Smooth muscle cell (in vitro differentiated cells): ENCODE data around the gene MYO9A. TPM values are rescaled to one million over a fixed set of nuclear protein-coding genes. Genes with fewer than 3 reads are reported as not detected.

Source experiments
- DNase-seq: peaks from one replicate; lab custom pipeline; 2025; ENCODE audit not compliant: unreplicated experiment; lab: John Stamatoyannopoulos, UW
- H2AFZ ChIP-seq: fragments of 200-600 bp; sonication (generic); 2 replicates; pipeline ENCODE4 v1.6.0; 2016; ENCODE audit warnings: antibody characterized with exemption, low read depth, mild to moderate bottlenecking
- H3F3A ChIP-seq: fragments of 200-600 bp; sonication (generic); 2 replicates; pipeline ENCODE4 v1.6.0; 2017; ENCODE audit warnings: antibody characterized with exemption, low read depth
- H3K27ac ChIP-seq: fragments of 200-600 bp; sonication (generic); 2 replicates; pipeline ENCODE4 v1.5.1; 2016; ENCODE audit warnings: low read depth, mild to moderate bottlenecking
- H3K27me3 ChIP-seq: fragments of 200-600 bp; sonication (generic); 2 replicates; pipeline ENCODE4 v1.6.1; 2016; ENCODE audit warnings: low read depth, mild to moderate bottlenecking
- H3K36me3 ChIP-seq: fragments of 200-600 bp; sonication (generic); 2 replicates; pipeline ENCODE4 v1.5.1; 2016; ENCODE audit warnings: low read depth
- H3K4me1 ChIP-seq: fragments of 200-600 bp; sonication (generic); 2 replicates; pipeline ENCODE4 v1.5.1; 2016; ENCODE audit warnings: low read depth
- H3K4me2 ChIP-seq: fragments of 200-600 bp; sonication (generic); 2 replicates; pipeline ENCODE4 v1.6.0; 2016; ENCODE audit warnings: mild to moderate bottlenecking
- H3K4me3 ChIP-seq: fragments of 200-600 bp; sonication (generic); 2 replicates; pipeline ENCODE4 v1.5.1; 2016; ENCODE audit warnings: mild to moderate bottlenecking
- H3K79me2 ChIP-seq: fragments of 200-600 bp; sonication (generic); 2 replicates; pipeline ENCODE4 v1.6.0; 2016; ENCODE audit warnings: low read depth, mild to moderate bottlenecking
- H3K9ac ChIP-seq: fragments of 200-600 bp; sonication (generic); 2 replicates; pipeline ENCODE4 v1.6.0; 2016; ENCODE audit warnings: low read depth
- H3K9me3 ChIP-seq: fragments of 200-600 bp; sonication (generic); replicated peaks from 2 replicates; pipeline ENCODE4 v1.5.1; 2016; ENCODE audit warnings: low read depth
- H4K20me1 ChIP-seq: fragments of 200-600 bp; sonication (generic); 2 replicates; pipeline ENCODE4 v1.6.0; 2016; ENCODE audit warnings: low read depth
- WGBS: methylation state at CpG from one replicate; pipeline ENCODE4 v1.1.7; 2016; ENCODE audit warnings: low lambda C conversion rate; 5-methylcytosine and 5-hydroxymethylcytosine counted together
- polyA plus RNA-seq: library from polyadenylated mRNA; unstranded; fragments of >200 nt; fragmentation: Nextera tagmentation; extraction: Ambion mirVana; gene quantifications from 2 replicates; pipeline ENCODE4 v1.2.1, GENCODE V29; 2016
- total RNA-seq: library from RNA; depleted of rRNA; stranded (reverse); fragments of >200 nt; gene quantifications from 2 replicates; pipeline ENCODE4 v1.2.3, GENCODE V29; 2014
- TF ChIP-seq, protein P1 (sequence below): fragments of 200-600 bp; sonication (generic); IDR thresholded peaks from 2 replicates; pipeline ENCODE4 v1.5.1; 2017; ENCODE audit warnings: borderline replicate concordance, mild to moderate bottlenecking, antibody characterized with exemption; ENCODE audit not compliant: insufficient read depth, poor library complexity, severe bottlenecking

Gene MYO9A
- total and polyA plus RNA-seq, 2 experiments from 2014 or later = 10.7 to 36.9 TPM

DNA sequence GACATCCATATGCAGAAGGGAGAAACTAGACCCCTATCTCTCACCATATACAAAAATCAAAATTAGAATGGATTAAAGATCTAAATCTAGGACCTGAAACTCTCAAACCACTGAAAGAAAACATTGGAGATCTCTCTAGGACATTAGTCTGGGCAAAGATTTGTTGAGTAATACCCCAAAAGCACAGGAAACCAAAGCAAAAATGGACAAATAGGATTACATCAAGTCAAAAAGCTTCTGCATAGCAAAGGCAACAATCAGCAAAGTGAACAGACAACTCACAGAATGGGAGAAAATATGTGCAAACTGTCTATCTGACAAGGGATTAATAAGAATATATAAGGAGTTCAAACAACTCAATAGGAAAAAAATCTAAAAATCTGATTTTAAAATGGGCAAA lies 54.8 kb downstream of the MYO9A start:
- TF ChIP-seq, protein P1, sequence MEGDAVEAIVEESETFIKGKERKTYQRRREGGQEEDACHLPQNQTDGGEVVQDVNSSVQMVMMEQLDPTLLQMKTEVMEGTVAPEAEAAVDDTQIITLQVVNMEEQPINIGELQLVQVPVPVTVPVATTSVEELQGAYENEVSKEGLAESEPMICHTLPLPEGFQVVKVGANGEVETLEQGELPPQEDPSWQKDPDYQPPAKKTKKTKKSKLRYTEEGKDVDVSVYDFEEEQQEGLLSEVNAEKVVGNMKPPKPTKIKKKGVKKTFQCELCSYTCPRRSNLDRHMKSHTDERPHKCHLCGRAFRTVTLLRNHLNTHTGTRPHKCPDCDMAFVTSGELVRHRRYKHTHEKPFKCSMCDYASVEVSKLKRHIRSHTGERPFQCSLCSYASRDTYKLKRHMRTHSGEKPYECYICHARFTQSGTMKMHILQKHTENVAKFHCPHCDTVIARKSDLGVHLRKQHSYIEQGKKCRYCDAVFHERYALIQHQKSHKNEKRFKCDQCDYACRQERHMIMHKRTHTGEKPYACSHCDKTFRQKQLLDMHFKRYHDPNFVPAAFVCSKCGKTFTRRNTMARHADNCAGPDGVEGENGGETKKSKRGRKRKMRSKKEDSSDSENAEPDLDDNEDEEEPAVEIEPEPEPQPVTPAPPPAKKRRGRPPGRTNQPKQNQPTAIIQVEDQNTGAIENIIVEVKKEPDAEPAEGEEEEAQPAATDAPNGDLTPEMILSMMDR = no peak
- peaks cover 8% of the 10 kb centered on the region for H3K4me1 ChIP-seq
- DNase-seq = no peak

DNA sequence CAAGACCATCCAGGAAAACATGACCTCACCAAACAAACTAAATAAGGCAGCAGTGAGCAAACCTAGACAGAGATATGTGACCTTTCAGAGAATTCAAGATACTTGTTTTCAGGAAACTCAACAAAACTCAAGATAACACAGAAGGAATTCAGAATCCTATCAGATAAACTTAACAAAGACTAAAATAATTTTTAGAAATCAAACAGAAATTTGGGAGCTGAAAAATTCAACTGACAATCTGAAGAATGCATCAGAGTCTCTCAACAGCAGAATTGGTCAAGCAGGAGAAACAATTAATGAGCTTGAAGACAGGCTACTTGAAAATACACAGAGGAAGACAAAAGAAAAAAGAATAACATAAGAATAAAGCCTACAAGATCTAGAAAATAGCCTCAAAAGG lies 55.6 kb downstream of the MYO9A start:
- Histone ChIP-seq H3K9ac (no peak overlapping the region), H3K79me2 (peaks cover 59% of the 10 kb centered on the region), H3K27me3 (no peaks in the 10 kb centered on the region), H3K4me1 (peaks cover 16% of the 10 kb centered on the region), H3F3A (no peaks in the 10 kb centered on the region), H3K9me3 (no peaks in the 10 kb centered on the region), H4K20me1 (peaks cover 77% of the 10 kb centered on the region), H3K4me2 (no peak overlapping the region), H3K36me3 (no peaks in the 10 kb centered on the region), H3K27ac (no peak overlapping the region), H3K4me3 (no peak overlapping the region), H2AFZ (no peak overlapping the region)
- TF ChIP-seq, protein P1 = no peak
- no peak for DNase-seq

More for the DNA sequence above, 54.8 kb downstream of the MYO9A start:
- no peaks in the 10 kb centered on the region for H3K9me3 ChIP-seq
- H3K79me2 ChIP-seq = peaks cover 64% of the 10 kb centered on the region
- H3K36me3 ChIP-seq = no peaks in the 10 kb centered on the region
- no peak overlapping the region for H3K4me3 ChIP-seq
- H3K27me3 ChIP-seq = no peaks in the 10 kb centered on the region
- peaks cover 78% of the 10 kb centered on the region for H4K20me1 ChIP-seq
- no peaks in the 10 kb centered on the region for H3F3A ChIP-seq
- H3K27ac ChIP-seq = no peak overlapping the region
- no peak overlapping the region for H3K9ac ChIP-seq
- H3K4me2 ChIP-seq = no peak overlapping the region
- no peak overlapping the region for H2AFZ ChIP-seq

DNA sequence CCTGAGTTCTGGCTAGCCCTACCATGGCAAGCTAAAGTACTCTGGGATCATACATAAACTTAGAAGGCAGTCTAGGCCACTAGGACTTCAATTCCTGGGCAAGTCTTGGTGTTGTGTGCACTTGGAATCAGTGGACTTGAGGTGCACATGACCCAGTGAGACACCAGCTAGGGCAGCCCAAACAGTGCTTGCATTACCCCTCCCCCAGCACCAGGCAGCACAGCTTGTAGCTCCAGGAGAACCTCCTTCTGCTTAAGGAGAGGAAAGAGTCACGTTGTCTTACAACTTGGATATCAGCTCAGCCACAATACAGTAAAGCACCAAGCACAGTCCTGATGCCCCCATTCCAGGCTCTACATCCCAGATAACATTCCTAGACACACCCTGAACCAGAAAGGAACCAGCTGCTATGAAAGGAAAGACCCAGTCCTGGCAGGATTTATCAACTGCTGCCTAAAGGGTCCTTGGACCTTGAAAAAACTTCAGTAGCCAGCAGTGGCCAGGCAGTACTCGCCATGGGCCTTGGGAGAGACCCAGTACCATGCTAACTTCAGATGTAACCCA lies 57.2 kb downstream of the MYO9A start:
- TF ChIP-seq, protein P1 = no peak
- WGBS = 75% methylated on average over 2 of the region's 2 CpGs
- peaks cover 57% of the 10 kb centered on the region for H3K79me2 ChIP-seq
- no peak overlapping the region for H3K9ac ChIP-seq
- no peak overlapping the region for H2AFZ ChIP-seq
- no peaks in the 10 kb centered on the region for H3F3A ChIP-seq
- H3K27ac ChIP-seq = no peak overlapping the region
- H3K4me3 ChIP-seq = no peak overlapping the region
- no peaks in the 10 kb centered on the region for H3K27me3 ChIP-seq
- no peak for DNase-seq
- H3K4me2 ChIP-seq = no peak overlapping the region
- no peaks in the 10 kb centered on the region for H3K36me3 ChIP-seq
- no peaks in the 10 kb centered on the region for H3K9me3 ChIP-seq
- H4K20me1 ChIP-seq = peaks cover 74% of the 10 kb centered on the region
- H3K4me1 ChIP-seq = peaks cover 16% of the 10 kb centered on the region

DNA sequence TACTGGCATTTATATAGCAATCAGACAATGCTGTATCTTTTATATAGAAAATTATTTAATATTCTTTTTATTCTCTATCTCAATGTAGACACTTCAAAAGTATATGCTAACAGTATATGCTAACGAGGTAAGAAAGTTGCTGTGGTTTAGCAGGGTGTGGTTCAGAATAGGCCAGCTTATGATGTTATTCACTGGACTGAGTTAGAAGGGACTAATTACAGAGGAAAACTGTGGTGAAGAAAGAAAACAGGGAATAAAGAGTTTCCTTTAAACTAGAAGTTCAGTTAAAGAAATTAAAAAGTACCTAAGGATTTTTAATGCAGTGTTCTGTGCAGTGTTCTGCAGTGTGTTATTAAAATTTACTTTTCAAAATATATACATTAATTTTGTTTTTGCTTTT lies 59.4 kb downstream of the MYO9A start:
- peaks cover 54% of the 10 kb centered on the region for H3K79me2 ChIP-seq
- DNase-seq = no peak

More for the DNA sequence above, 59.4 kb downstream of the MYO9A start:
- no peak overlapping the region for H3K9ac ChIP-seq
- TF ChIP-seq, protein P1 = no peak
- H3K4me1 ChIP-seq = peaks cover 16% of the 10 kb centered on the region
- no peak overlapping the region for H3K4me3 ChIP-seq
- H3K27me3 ChIP-seq = no peaks in the 10 kb centered on the region
- peaks cover 74% of the 10 kb centered on the region for H4K20me1 ChIP-seq
- H2AFZ ChIP-seq = no peak overlapping the region
- H3K4me2 ChIP-seq = no peak overlapping the region
- no peaks in the 10 kb centered on the region for H3F3A ChIP-seq
- WGBS = 74% methylated on average over 1 of the region's 1 CpG
- H3K36me3 ChIP-seq = no peaks in the 10 kb centered on the region
- H3K27ac ChIP-seq = no peak overlapping the region
- no peaks in the 10 kb centered on the region for H3K9me3 ChIP-seq
